ENCODE measurements around the gene CYTH1.

DNA sequence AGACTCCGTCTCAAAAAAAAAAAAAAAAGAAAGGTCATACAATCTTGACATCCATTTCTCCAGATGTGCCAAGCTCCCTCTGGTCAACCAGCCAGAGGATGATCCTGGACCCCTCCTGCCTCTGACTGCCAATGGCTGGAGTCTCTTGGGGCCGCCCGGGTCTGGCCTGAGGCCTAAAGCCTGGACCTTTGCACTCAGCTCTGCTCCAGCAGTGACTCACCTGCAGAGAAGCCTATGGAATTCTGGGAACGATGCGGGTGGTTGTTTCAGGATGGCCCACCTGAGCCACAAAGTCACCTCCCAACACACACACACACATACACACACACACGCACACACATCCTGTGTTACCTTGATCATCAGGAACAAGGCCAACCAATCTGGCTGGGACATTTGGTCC lies 140.8 kb downstream of the CYTH1 start:
- TF ChIP-seq ZBTB11 (tag by site-specific recombination; conservative IDR thresholded peaks at IDR 0.05; ENCODE audit: low read depth), result no peak
- no peak for TF ChIP-seq CTCF (tag by site-specific recombination; IDR thresholded peaks at IDR 0.05)
- TF ChIP-seq ZNF777 (tag by site-specific recombination; IDR thresholded peaks at IDR 0.05; ENCODE audit: borderline replicate concordance), result no peak
- TF ChIP-seq ZNF157 (tag by site-specific recombination; IDR thresholded peaks at IDR 0.05), result no peak
- TF ChIP-seq, protein P1, sequence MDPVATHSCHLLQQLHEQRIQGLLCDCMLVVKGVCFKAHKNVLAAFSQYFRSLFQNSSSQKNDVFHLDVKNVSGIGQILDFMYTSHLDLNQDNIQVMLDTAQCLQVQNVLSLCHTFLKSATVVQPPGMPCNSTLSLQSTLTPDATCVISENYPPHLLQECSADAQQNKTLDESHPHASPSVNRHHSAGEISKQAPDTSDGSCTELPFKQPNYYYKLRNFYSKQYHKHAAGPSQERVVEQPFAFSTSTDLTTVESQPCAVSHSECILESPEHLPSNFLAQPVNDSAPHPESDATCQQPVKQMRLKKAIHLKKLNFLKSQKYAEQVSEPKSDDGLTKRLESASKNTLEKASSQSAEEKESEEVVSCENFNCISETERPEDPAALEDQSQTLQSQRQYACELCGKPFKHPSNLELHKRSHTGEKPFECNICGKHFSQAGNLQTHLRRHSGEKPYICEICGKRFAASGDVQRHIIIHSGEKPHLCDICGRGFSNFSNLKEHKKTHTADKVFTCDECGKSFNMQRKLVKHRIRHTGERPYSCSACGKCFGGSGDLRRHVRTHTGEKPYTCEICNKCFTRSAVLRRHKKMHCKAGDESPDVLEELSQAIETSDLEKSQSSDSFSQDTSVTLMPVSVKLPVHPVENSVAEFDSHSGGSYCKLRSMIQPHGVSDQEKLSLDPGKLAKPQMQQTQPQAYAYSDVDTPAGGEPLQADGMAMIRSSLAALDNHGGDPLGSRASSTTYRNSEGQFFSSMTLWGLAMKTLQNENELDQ (tag by site-specific recombination; IDR thresholded peaks at IDR 0.05; ENCODE audit: low read depth), result no peak
- TF ChIP-seq ZBTB44 (tag by site-specific recombination; IDR thresholded peaks at IDR 0.05), result no peak
- TF ChIP-seq ZNF239 (tag by site-specific recombination; IDR thresholded peaks at IDR 0.05), result no peak
- no peak for TF ChIP-seq ZNF292 (tag by site-specific recombination; IDR thresholded peaks at IDR 0.05; ENCODE audit: borderline replicate concordance, low read depth)
- TF ChIP-seq ZNF791 (tag by site-specific recombination; IDR thresholded peaks at IDR 0.05), result no peak
- TF ChIP-seq SP2 (tag by site-specific recombination; IDR thresholded peaks at IDR 0.05), result no peak
- TF ChIP-seq KLF10 (tag by site-specific recombination; IDR thresholded peaks at IDR 0.05), result no peak
- TF ChIP-seq YY1 (tag by site-specific recombination; IDR thresholded peaks at IDR 0.05), result no peak
- TF ChIP-seq ZNF404 (tag by site-specific recombination; IDR thresholded peaks at IDR 0.05), result no peak

Data from HEK293 (cell line).